ENCODE data around the gene KRT73. TPM values are rescaled to one million over a fixed set of nuclear protein-coding genes. Genes with fewer than 3 reads are reported as not detected.

The KRT73 gene
- total RNA-seq, 1 donor from 2014 or later, result not detected

Other genes with a start within 250 kb of the KRT73 start
- not detected for gene KRT84, start 232.9 kb downstream of the KRT73 start, total RNA-seq
- not detected for gene KRT82, start 212.2 kb downstream of the KRT73 start, total RNA-seq
- gene KRT75, start 184.2 kb downstream of the KRT73 start, total RNA-seq, result not detected
- gene KRT6B, start 166.4 kb downstream of the KRT73 start, total RNA-seq, result not detected
- not detected for gene KRT6C, start 144.8 kb downstream of the KRT73 start, total RNA-seq
- gene KRT6A, start 125.3 kb downstream of the KRT73 start, total RNA-seq, result 0.16 TPM
- gene KRT5, start 98.2 kb downstream of the KRT73 start, total RNA-seq, result 0.16 TPM
- not detected for gene KRT71, start 65.4 kb downstream of the KRT73 start, total RNA-seq
- not detected for gene KRT74, start 44.7 kb downstream of the KRT73 start, total RNA-seq
- not detected for gene KRT72, start 17.1 kb downstream of the KRT73 start, total RNA-seq
- not detected for gene KRT2, start 33.7 kb upstream of the KRT73 start, total RNA-seq
- gene KRT1, start 61.8 kb upstream of the KRT73 start, total RNA-seq, result not detected
- not detected for gene KRT77, start 85.0 kb upstream of the KRT73 start, total RNA-seq
- not detected for gene KRT76, start 158.8 kb upstream of the KRT73 start, total RNA-seq
- gene KRT3, start 177.6 kb upstream of the KRT73 start, total RNA-seq, result not detected
- not detected for gene KRT4, start 195.6 kb upstream of the KRT73 start, total RNA-seq
- not detected for gene KRT79, start 215.8 kb upstream of the KRT73 start, total RNA-seq
- not detected for gene KRT78, start 230.4 kb upstream of the KRT73 start, total RNA-seq

Measured in Right ventricle myocardium inferior (tissue), 1 donor.